NCI-H2196 treated with DMSO at 0.1 percent for 48 hours (cell line): ENCODE measurements around the gene GABRB2.

Experiments
- DNase-seq: peaks from one replicate; lab custom pipeline; 2025; ENCODE audit not compliant: unreplicated experiment; lab: John Stamatoyannopoulos, UW

The GABRB2 gene

GRCh38 chr5:161391724-161392123 is 154.8 kb downstream of the GABRB2 start:
- DNase-seq = no peak

DNA sequence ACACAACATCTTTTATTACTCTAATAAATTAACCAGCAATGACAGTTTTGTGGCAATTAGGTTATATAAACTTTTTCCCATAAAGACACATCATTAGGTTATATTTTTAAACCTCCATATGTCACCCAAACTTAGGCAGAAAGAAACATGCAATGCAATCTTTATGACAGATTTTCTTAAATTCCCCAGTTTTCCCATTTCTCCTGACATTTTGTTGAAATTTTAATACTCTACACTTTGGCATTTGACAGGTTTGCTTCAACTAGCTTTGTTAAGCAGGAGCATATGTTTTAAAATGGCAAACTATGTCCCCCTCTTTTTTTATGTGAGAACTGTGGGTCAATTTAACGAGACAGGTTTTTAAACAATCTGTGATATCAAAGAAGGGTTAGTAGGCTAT is 155.5 kb downstream of the GABRB2 start:
- no peak for DNase-seq

DNA sequence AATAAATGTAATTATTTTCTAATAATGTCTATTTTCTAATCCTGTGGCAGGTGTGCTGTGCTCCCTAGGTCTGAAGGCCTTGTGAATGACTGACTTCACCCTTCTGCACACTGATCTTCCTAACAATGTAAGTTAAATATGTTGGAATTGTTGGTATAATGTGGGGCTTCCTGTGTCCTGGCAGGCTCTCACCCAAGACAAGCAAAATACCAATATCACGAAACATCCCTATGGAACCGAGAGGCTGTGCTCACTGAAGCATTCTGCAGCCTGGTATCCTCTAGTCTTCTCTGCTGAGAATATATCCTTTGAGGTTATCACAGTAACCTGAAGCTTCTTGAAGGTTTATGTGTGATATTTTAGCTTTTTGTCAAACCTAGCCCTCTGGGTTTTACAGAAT is 159.4 kb downstream of the GABRB2 start:
- no peak for DNase-seq

DNA sequence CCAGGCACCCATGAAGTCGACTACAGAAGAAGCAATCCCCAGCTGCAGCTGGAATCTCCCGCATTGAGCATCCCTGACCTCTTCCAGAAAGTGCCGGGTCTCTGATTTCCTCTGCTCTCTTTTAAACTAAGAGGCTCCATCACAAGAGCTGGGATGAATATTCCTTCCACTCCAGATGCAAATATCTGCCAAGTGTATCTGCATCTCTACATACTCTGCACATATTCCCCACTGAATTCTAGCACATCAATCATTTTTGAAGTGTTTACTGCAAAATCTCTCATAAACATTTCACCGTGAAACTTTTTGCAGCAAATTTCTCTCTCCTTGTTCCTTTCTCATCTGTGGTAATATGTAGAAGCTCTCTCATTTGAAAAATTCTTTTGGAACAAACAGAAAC is 161.5 kb downstream of the GABRB2 start:
- DNase-seq = no peak

DNA sequence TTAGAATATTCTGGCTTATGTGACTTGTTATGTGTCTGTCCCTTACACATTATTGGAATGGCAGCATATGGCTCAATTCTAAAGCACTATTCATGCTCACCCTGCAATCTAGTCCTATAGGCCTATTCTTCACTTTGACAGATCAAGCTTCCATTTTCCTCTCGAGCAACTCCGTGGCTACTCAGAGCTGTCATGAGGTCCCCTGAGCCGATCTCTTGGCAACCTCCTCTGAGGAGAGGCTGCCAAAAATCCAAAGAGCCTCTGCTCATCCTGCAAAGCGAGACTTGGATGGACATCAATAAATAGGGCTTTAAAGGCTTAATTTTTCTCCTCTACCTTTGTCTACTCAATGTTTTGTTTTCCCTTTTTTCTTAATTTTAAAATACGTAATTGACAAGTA is 163.8 kb downstream of the GABRB2 start:
- DNase-seq = no peak

- DNase-seq = no peak
Observed at GRCh38 chr5:161380486-161380885, 166.0 kb downstream of the GABRB2 start.

DNA sequence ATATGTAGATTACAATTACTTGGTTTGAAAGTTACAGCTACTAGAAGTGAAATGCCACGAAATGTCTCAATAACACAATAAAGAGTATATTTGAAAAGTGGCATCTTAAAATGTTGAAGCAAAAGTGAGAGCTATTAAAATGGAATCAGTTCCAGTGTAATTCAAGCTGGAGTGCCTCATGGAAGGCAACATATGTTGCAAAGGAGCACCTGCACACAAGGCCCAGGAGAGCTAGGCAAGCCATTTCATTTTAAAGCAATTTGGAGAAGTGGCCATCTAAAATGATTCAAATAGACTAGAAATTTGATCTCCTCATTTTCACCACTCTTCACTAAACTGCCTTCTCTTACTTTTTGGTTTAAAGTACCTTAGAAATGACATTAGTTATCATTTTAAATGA is 167.8 kb downstream of the GABRB2 start:
- no peak for DNase-seq

- DNase-seq = no peak
Observed at GRCh38 chr5:161376034-161376433, 170.5 kb downstream of the GABRB2 start.

GRCh38 chr5:161373345-161373707 is 173.2 kb downstream of the GABRB2 start:
- DNase-seq = no peak

GRCh38 chr5:161372682-161373344 is 173.7 kb downstream of the GABRB2 start:
- no peak for DNase-seq

DNA sequence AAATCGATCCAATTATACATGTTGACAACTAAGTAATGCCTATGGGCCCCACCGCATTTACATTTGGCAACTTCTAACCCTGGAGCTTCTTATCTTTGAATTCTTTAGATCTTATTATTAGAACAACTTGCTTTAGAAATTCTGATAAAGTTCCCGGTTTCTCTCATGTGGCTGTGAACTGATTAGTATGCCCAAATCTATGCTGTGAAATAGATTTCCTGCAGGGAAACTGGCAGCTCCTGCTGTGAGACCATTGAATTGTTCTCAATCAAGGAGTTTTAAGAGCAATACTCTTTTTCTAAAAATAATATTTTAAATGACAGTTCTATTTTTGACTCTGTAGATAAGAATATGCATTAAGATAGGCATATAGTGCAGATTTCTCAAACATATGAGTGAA is 177.5 kb downstream of the GABRB2 start:
- DNase-seq = no peak

DNA sequence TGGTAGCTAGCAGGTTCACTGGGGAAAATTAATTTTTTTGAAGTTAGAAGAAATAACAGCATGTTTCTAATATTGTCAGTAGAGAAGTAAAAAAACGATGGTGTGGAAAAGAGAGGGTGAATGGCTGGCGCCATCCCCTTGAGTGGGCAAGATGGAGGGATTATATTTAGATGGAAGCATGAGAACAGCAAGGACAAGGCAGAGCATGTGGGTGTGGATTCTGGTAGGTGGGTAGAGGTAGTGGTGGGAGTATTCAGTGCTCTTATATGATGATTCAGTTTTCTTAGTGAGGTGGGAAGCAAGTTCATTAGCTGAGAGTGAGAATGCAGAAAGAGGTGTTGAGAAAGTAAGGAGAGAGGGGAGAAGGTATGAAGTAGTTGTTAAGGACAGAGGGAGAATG is 188.1 kb downstream of the GABRB2 start:
- DNase-seq = no peak

GRCh38 chr5:161344234-161344633 is 202.3 kb downstream of the GABRB2 start:
- DNase-seq = no peak

GRCh38 chr5:161342886-161343285 is 203.6 kb downstream of the GABRB2 start:
- DNase-seq = no peak

DNA sequence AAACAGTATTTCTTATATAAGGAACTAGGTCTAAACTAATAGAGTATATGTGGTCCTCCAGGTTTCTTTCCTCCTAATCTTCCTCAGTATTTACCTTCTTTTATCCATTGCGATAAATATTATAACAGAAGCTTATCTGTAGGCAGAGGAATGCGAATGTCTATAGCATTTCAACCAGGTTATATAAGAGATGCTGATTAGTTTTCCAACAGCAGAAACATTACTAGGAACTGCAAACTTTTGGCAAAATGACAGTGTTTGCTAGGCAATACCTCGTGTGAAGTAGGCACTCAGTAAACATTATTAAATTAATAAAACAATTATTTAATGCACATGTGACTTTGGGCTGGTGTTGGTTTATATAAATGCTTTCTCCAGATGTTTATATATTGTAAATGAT is 206.5 kb downstream of the GABRB2 start:
- no peak for DNase-seq

GRCh38 chr5:161333194-161333880 is 213.2 kb downstream of the GABRB2 start:
- DNase-seq = no peak

DNA sequence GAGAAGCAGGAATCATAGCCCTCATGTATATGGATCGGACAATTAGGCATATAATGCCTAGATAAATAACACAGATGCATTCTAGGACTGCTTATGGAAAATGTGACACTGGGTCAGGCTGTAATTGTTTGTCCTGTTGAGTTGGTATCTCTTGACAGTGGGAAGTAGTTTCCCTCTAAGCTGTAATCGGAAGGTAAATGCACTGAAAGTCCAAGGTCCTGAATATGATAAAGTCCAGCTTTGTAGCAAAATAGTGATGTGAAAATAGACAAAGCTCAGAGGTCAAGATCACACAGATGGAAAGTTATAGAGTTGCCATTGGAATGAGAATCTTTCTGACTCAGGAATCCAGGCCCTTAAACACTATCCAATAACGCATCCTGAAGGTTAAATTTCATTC is 214.2 kb downstream of the GABRB2 start:
- DNase-seq = no peak

GRCh38 chr5:161314033-161314432 is 232.5 kb downstream of the GABRB2 start:
- no peak for DNase-seq

DNA sequence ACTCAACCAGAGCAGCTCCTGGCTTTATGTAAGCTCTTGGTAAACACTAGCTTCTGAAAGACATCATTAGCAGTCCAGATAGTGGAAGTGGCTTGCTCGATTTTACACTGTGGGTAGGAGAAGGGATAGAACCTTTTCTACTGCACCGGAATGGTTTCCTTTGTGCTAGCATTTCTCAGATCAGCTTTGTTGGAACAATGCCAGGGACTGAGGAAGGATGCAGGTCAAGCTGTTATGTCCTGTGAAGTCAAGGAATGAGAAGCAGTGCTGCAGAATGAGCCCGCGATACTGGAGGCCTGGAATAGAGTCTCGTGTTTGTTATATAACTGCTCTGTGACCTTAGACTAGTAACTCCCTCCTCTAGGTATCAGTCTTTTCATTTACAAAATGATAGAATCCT is 233.6 kb downstream of the GABRB2 start:
- no peak for DNase-seq

- DNase-seq = no peak
Observed at GRCh38 chr5:161311965-161312364, 234.6 kb downstream of the GABRB2 start.

DNA sequence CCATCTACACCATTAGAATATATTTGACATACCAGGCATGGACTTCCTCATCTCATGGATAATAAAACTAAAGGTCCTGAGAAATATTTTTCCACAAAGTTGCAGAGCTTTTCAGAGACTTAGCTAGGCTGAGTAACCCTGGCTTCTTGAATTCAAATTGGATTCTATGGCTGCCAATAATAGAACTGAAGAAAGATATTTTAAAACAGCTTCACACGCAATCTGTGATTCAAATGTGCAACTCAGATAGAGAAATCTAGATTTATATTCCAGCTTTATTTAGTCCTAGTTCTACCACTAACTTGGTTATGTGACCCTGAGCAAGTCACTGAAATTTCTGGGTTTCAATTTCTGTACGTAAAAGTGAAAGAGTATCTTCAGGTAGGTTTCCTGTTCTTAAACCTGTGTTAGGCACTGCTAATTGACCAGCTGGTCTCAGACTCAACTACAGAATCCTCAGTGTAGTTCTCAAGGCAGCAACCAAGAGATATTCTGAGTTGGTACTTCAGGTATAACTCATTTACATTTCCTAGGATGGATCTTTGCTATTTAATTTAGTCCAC is 235.3 kb downstream of the GABRB2 start:
- DNase-seq = no peak

DNA sequence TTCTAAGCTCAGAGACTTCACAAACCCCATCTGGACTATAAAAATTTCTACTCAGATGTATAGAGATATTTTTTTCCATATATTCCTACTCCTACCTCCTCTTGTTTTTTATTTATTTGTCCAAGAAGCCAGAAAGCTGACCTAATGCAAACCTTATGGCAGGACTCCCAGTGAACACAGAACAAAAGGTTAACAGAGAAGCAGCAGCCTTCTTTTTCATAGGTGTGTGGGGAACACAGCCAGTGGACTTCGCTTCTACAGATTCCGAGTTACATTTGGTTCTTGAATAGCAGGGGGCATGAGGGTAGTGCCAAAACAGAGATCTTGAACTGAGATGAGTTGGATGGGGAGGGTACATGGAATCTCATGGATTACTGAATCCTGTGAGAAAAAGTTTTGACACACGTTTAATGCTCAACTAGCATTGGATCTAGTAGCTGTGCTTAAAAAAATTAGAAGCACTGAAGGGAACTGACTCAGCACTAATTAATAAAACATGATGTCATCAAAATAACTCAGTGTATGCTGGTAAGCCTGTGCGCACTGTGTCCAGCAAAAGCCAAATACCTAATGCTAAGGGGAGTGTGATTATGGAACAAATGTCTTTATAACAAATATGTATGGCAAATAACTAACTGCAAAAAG is 240.1 kb downstream of the GABRB2 start:
- no peak for DNase-seq
